A204.1 (cell line): Measurements from ENCODE around the gene CCM2.
"Not testable (repeated sequence)": the region's sequence is repeated elsewhere in the genome, so short reads cannot be mapped to it uniquely, and the experiment has no call there.

Experiments used
- FAIRE-seq: peaks from 2 replicates; lab custom pipeline; 2012; peaks lifted over from hg19 to GRCh38; lab: Jason Lieb, UNC

CCM2 gene

DNA sequence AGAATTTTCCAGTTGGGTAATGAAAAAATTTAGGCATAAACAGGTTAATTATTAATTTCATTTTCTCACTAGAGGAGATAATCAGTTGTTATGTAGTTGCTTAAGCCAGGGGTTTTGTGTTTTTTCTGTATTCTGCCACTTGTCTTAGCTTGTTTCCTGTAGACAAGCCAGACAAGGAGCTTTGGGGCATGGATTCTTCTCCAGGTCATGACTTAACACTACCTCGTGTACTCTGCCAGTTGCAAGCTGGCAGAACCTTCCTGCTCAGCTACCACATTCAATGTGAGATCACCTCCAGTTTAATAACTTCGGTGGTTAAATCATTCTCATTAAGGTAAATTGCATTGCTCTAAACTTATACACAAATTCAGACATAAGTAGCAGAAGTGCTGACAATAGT lies 1.8 kb downstream of the CCM2 start:
- FAIRE-seq = no peak

DNA sequence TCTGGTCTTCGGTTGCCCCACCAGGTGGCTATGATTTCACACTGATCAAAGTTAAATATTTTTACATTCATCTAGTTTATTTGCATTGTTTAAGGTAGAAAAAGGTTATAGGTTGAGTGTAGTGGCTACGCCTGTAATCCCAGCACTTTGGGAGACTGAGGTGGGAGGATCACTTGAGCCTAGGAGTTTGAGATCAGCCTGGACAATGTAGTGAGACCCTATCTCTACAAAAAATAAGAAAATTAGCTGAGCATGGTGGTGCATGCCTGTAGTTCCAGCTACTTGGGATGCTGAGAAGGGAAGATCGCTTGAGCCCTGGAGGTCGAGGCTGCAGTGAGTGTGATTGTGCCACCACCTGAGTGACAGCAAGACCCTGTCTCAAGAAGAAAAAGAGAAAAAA lies 3.8 kb downstream of the CCM2 start:
- FAIRE-seq = no peak

DNA sequence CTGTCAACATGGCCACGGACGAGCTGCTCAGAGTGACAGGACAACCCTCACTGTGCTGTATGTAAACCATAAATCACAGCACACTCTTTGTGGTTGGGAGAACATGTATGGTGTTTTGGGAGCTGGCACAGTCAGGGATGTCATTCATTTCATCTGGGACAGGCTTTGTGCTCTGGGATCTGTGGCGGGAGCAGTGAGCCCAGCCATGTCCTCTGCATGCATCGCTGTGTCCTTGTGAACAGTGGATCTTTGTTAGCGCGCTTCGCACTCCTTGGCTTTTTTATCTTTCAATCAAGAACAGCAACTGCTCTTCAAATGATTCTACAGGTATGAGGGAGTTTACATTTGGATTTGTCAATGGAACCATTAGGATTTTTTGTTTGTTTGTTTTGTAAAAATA lies 7.1 kb downstream of the CCM2 start:
- no peak for FAIRE-seq

DNA sequence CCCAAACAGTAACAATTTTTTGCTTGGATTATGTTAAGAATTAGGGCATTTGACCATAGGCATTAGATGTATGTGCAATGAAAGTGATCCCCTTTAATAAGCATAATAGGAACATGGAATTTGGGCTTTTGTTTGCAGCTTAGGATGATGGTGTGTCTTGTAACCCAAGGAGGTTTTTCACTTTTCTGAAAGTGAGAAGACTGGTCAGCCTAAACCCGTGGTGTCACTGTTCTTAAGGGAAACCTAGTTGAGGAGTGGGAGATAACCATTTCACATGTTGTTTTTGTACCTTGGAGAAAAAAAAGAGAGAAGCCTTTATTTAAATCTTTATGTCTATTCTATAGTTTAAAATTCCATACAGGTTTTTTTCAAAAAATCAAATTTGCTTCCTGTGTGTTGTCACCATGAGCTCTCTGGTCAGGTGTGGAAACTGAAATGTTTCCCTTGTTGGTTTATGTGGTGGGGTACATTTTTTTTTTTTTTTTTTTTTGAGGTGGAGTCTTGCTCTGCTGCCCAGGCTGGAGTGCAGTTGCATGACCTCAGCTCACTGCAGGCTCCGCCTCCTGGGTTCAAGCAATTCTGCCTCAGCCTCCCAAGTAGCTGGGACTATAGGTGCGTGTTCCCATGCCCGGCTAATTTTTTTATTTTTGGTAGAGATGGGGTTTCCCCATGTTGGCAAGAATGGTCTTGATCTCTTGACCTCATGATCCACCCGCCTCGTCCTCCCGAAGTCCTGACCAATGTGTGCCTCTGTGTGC lies 7.7 kb downstream of the CCM2 start:
- no peak for FAIRE-seq

DNA sequence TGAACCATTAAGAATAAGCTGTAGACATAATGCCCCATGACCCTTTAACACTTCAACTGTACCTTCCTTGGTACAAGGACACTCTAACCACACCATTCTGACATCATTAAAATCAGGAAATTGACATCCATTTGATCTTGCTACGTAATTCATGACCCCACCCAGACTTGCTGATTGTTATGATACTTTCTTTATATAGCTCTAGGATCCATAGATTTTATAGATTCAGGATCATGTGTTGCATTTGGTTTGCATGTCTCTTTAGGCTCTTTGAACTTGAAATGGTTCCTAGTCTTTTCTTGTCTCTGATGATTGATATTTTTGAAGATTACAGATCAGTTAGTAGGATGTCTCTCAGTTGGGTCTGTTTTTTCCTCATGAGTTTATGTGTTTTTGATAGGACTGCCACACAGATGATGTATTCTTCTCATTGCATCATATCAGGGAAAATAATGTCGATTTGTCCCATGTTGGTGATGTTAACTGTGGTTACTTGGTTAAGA lies 13.5 kb downstream of the CCM2 start:
- FAIRE-seq = no peak

DNA sequence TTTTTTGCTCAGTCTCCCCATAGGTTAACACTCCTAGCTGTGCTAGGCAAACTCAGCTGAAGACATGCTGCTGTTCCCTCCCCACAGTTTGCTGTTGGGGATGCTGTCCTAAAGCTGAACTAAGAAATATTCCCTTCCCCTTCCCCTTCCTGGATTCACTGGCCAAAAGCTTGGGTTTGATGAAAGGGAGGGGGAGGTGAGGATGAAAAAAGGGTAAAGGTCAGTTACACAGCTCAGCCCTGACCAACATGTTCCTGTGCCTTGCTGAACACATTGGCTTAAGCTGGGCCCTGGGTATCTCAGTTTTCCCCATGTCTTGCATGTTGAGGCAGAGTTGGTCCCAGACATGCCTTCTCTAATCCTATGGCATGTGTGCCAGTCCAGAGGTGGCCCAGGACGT lies 15.3 kb downstream of the CCM2 start:
- FAIRE-seq = no peak

DNA sequence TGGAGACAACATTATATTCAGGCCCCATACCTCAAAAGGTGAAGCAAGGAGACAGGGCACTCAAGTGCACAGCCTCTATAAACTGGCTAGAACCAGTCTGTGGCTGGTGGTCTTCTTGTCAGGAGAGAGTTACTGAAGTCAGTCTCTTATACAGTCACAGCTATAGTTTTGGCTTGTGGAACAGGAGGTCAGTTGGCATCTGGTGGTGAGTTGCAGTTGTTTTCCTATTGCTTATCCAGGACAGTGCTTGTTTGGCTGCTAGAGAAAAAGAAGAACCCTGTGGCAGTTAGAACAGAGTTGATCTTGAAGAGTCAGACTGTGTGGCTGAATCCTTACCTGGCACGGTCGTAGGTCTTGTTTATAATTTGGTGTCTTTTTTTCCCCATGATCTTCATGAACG lies 17.3 kb downstream of the CCM2 start:
- no peak for FAIRE-seq

DNA sequence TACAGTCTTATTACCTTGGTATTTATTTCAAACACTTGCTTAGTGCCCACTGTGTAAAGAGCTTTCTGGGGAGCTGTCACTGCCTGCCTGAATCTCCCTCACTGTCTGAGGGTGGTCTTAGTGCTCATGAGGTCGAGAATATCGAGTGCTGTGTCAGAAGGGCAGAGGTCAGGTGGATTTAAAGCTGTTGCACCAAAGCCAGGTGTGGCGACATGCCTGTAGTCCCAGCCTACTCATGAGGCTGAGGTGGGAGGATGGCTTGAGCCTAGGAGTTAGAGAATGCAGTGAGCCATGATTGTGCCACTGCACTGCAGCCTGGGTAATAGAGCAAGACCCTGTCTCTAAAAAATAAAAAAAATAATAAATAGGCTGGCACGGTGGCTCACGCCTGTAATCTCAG lies 20.9 kb downstream of the CCM2 start:
- FAIRE-seq = no peak

DNA sequence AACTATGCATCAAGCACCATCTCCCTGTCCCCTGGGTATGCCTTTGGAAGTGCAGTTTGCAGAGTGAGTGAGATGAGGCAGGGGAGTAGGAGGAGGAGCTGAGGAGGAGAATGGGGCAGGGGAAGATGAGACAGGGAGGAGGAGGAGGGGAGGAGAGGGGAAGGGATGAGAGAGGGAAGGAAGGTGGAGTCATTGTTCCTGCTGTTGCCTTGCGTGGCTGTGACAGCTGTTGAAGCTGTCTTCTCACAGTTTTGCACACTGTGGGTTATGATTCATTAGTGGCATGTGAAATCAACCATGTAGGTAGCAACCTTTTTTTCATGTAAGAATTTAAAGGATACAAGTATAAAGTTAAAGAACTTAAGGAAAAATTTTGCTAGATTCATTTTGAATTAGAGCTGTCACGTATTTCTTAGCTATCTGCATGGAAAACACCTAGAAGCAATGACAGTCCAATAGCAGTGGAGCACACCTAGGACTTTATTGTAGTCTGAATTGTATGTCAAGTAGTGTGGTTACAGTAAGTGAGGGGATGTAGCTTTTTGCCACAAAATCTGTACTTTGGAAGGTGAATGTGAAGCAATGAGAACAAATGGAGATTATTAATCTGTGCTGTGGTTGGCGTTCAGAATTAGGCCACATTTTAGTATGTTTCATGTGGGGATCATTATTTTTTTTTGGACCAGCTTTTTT lies 21.7 kb downstream of the CCM2 start:
- no peak for FAIRE-seq

DNA sequence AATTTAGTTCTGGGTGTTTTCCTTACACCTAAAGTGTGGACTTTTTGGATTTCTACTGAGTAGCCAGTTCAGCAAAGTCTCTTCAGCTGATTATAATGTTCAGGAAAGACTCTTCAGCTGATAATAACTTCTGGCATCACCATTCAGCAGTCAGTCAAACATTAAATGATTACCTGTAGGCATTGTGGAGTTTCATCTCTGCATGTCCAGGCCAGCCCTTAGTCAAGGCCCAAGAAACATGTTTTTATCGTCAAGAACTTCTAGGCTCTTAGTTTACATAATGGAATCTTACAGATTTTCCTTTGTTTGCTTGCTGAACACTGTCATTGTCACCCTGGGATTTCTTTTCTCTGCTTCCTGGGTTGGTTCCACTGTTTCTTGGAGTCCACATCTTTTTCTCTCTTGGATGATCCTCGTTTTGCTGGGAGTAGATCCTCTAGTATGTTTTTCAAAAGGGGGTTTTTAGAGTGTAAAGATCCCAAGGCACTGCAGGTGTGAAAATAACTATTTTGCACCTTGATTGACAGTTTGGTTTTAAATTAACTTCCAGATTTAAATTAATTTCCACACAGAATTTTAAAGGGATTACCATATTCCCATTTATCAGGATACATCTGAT lies 24.2 kb downstream of the CCM2 start:
- no peak for FAIRE-seq

DNA sequence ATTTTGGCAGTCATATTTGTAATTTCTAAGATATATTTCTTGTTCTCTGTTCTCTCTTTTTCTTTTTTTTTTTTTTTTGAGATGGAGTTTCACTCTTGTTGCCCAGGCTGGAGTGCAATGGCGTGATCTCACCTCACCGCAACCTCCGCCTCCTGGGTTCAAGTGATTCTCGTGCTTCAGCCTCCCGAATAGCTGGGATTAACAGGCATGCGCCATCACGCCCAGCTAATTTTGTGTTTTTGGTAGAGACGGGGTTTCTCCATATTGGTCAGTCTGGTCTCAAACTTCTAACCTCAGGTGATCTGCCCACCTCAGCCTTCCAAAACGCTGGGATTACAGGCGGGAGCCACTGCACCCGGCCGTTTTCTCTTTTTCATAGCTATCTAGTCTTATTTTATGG lies 25.5 kb downstream of the CCM2 start:
- not testable (repeated sequence) for FAIRE-seq

DNA sequence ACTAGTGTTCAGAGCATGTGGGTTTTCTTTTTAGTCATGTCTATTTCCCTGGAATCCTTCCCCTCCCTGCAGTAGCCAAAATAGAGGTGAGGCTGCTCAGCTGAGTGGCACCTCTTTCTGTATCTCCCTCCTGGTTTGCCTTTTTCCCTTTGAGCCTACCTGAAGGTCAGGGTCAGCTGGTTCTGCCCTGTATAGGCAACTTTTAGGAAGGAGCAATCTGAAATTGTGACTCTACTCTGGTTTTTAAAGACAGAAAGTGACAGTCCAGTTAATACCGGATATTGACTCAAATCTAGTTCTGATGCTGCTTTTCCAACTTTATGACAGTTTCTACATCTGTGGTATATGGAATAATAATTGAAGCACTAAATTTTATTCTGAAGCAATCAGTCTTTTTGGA lies 26.0 kb downstream of the CCM2 start:
- no peak for FAIRE-seq

DNA sequence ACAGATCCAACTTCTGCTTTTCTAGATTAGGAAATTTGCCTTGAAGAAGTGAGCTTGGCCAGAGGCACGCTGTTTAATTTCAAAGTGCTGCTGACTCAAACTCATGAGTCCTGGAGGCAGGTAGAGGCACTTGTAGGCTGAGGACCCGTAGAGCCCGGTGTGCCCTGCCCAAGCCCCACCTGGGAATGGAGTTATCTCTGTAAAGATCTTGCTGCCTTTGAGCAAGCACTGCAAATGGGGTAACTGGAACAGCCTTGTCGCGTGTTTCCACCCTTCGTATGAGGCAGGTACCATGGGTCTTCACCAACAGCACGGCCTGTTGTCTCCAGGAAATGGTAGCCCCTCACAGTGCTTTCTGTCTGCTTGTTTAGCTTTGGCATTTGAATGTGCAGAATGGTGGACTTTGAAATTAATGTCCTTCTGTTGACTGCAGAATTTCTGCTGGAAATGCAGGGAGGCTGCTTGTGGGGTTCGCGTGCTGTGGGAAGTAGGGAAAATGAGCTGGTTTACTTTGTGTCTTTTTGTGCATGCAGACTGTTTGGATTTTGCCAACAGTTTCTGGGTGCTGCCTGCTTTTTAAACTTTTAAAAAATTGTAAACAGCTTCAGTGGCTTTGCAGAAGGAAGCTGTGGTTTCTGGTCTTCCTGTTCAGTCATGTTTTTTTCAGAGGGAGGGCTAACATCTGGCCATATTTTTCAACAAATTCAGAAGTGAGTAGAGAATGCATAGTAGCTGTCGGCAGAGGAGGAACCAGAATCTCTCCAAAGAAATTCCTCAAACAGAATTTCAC lies 27.2 kb downstream of the CCM2 start:
- no peak for FAIRE-seq

DNA sequence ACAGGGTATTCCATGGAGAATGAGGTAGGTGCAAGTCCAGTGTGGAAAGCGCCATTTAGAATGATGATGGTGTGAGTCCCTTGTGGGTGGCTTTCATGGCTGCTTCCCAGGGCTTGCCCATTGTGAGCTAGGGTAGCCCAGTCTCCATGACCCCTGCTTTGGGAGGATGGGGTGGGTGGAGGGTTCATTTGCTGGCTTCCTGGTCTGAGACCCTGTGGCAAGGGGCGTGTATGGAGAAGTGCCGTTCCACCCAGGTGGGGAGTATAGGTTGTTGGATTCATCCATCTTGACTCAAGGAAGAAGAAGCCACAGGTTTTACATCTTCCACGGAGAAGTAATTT lies 27.7 kb downstream of the CCM2 start:
- FAIRE-seq = no peak

DNA sequence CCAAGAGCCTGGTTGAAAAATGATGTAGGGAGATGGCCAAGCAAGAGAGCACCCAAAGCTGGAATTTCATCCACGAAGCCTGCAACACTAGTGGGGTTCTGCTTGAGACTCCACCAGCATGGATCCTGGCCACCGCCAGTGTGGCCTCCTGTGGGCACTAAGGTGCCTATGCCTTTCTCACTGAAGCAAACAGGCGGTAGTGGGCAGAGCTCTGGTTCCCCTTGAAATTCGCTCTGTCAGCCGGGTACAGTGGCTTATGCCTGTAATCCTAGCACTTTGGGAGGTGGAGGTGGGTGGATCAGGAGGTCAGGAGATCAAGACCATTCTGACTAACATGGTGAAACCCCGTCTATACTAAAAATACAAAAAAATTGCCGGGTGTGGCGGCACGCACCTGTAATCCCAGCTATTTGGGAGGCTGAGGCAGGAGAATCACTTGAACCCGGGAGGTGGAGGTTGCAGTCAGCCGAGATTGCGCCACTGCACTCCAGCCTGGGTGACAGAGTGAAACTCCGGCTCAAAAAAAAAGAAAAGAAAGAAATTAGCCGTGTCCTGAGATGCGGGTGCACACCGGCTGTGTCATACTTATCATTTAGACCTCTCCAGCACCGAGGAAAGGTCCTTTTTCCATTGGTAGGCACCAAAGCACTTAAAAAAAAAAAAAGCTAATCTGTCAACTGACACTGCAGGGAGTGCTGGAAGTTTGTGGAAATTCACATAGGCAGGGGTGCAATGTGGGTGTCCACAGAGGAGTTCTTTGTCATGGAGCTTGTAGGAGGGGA lies 28.3 kb downstream of the CCM2 start:
- no peak for FAIRE-seq

DNA sequence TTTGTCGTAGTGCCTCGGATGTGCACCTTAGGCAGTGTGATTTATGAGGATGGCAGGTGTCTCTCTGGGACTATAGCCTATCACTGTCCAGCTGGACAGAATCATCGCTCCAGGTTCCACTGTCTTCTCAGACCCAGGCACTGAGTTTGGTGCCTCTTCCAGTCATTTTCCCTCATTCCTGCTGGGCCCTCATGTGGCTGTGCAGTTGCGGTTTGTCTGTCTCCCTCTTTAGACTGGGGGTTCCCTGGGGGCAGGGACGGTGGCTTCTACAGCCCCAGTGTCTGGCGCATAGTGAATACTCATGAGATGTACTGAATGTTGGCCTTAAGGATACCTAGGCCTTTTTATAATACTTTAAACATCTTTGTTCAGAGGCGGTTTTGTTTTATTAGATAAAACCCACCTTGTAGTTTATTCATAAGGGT lies 28.9 kb downstream of the CCM2 start:
- FAIRE-seq = no peak

DNA sequence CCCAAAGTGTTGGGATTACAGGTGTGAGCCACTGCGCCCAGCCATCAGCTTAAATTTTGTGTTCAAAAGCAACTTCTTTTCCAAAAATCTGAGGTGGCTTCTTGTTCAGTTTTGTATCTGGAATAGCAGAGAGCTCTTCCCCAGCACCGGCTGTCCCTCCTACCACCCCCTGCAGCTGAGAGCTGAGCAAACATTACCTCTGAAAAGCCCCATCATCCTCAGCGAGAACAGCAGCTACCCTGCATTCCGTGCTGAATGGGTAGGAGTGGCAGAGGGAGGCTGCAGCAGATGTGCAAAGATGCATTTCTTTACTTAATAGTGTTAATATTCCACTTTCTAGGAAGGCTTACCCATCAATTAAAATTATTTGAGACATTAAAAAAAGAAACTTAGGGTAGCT lies 31.8 kb downstream of the CCM2 start:
- FAIRE-seq = no peak

DNA sequence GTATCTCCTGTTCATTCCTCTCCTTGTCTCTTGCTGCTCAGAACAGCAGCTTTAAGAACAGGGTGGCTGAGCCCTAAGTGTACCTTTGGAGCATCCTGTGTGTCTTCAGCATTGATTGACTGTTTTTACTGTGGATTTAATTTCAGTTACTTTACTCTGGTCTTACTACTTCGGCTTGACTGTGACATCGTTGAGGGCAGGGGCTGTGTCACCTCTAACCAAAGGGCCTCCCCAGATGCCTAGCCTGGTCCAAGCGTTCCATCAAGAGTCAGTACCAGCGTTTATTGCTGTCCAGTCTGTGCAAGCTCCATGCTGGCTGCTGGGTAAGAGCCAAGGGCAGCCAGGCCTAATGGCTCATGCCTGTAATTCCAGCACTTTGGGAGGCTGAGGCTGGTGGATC lies 32.4 kb downstream of the CCM2 start:
- FAIRE-seq = no peak

DNA sequence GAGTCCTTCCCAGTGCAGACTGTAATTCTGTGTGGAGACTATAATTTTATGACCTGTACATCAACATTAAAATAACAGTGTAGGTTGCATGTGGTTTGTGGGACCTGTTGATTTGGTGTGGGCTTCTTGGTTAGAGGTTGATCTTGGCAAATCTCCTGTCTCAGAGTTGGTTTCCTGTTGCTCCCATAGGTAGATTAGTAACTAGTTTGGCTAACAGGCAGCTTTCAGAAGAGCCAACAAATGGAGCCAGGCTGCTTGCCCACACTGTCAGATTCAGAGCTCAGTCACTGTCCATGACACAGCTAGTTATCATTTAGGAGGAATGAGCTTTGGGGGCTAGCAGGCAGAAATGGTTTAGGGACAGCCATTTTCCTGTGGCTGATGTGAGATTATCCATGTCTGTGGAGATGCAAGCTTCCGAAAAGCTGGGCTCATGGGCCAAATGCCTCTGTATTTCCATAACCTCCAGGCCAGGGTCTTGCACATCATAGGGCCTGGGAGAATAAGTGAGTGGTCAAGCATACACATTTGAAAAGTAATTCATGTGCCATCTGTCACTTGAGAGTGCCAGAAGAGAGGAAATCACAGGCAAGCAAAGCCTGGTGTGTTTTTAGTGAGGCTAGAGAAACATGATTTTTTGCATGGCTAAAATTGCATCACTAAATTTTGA lies 33.4 kb downstream of the CCM2 start:
- no peak for FAIRE-seq

DNA sequence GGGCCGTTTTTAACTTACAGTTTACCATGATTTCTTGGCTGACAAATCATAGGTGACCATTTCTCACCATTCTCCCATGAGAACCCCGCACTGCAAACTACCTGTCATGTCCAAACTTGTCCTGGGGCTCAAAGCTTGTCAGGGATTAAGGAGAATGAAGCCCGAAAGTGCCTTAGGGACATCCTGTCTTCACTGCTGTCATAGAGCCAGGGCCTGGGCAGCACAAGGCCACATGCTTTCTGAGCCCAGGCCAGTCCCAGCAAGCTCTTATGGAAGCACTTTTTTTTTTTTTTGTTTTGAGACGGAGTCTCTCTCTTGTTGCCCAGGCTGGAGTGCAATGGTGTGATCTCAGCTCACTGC lies 33.9 kb downstream of the CCM2 start:
- FAIRE-seq = no peak

DNA sequence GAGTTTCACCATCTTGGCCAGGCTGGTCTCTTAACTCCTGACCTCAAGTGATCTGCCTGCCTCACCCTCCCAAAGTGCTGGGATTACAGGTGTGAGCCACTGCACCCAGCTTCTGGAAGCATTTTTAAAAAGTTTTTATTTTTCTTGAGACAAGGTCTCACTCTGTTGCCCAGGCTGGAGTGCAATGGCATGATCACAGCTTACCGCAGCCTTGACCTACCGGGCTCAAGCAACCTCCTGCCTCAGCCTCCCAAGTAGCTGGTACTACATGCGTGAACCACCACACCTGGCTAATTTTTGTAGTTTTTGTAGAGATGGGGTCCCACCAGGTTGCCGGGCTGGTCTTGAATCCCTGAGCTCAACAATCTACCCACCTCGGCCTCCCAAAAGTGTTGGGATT lies 34.7 kb downstream of the CCM2 start:
- not testable (repeated sequence) for FAIRE-seq

DNA sequence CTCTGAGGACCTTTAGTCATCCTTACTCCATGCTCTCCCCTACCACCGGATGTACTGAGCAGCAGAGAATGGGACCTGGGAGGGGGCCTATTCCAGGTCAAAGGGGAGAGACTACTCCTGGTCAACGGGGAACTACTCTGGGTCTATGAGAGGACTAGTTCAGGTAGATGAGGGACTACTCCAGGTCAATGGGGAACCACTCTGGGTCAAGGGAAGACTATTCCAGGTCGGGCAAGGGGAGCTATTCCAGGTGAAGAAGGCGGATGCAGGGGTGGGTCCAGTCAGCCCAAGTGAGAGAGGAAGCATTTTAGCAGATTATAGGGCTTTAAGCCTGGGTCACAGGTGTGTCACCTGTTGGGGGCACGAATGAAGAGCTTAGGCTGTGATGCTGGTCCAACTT lies 35.4 kb downstream of the CCM2 start:
- no peak for FAIRE-seq
